Stimulated activated CD8-positive, alpha-beta memory T cell treated with anti-CD3 and anti-CD28 coated beads, Interleukin-2, amount 100 ng/mL, for 48 hours (primary cell): ENCODE data around the gene ANP32A.
A peak's percentile ranks its signal among the peaks of the same experiment; 100 is the strongest.

Source experiments
- DNase-seq, 2 donors: peaks; one replicate each; pipeline ENCODE4 v3.0.0-alpha.2; 2020; ENCODE audit warnings: low read depth in 2 of 2

ANP32A gene

GRCh38 chr15:68819495-68820294, 1.0 kb downstream of the ANP32A start:
- DNase-seq = no peak

GRCh38 chr15:68818769-68819494, 1.8 kb downstream of the ANP32A start:
- peak in 1 of 2 donors; percentile 48 for DNase-seq

- DNase-seq = peak; percentile 48 to 55
These were observed 2.5 kb downstream of the ANP32A start for GRCh38 chr15:68818066-68818768.

GRCh38 chr15:68817304-68818065, 3.2 kb downstream of the ANP32A start:
- peak; percentile 46 to 65 for DNase-seq

GRCh38 chr15:68816795-68817303, 3.8 kb downstream of the ANP32A start:
- no peak for DNase-seq

- no peak for DNase-seq
These were observed 4.5 kb downstream of the ANP32A start for GRCh38 chr15:68816158-68816557.

GRCh38 chr15:68815598-68815997, 5.1 kb downstream of the ANP32A start:
- DNase-seq = no peak

- no peak for DNase-seq
These were observed 6.1 kb downstream of the ANP32A start for GRCh38 chr15:68814596-68814995.

- DNase-seq = no peak
These were observed 7.9 kb downstream of the ANP32A start for GRCh38 chr15:68812597-68813431.

GRCh38 chr15:68812069-68812468, 8.6 kb downstream of the ANP32A start:
- no peak for DNase-seq

GRCh38 chr15:68809517-68809916, 11.2 kb downstream of the ANP32A start:
- DNase-seq = no peak

- no peak for DNase-seq
These were observed 11.9 kb downstream of the ANP32A start for GRCh38 chr15:68808770-68809169.

GRCh38 chr15:68808091-68808490, 12.6 kb downstream of the ANP32A start:
- no peak for DNase-seq

- DNase-seq = no peak
These were observed 13.4 kb downstream of the ANP32A start for GRCh38 chr15:68807249-68807648.

- DNase-seq = no peak
These were observed 14.3 kb downstream of the ANP32A start for GRCh38 chr15:68806220-68807060.

- DNase-seq = no peak
These were observed 18.3 kb downstream of the ANP32A start for GRCh38 chr15:68802373-68802772.

- DNase-seq = no peak
These were observed 19.0 kb downstream of the ANP32A start for GRCh38 chr15:68801572-68802148.

- DNase-seq = no peak
These were observed 19.8 kb downstream of the ANP32A start for GRCh38 chr15:68800875-68801274.

- DNase-seq = no peak
These were observed 22.2 kb downstream of the ANP32A start for GRCh38 chr15:68798346-68799094.
